H1 (cell line): Measurements from ENCODE around the gene FAM90A1. TPM values are rescaled to one million over a fixed set of nuclear protein-coding genes. Genes with fewer than 3 reads are reported as not detected.
"Not testable (repeated sequence)": the region's sequence is repeated elsewhere in the genome, so short reads cannot be mapped to it uniquely, and the experiment has no call there.

ENCODE experiments used
- CTCF ChIA-PET: fragments of 300-600 bp; sonication (Branson Sonifier 250); formaldehyde crosslinking; loops from one replicate; lab custom pipeline; 2021; ENCODE audit not compliant: partially characterized antibody; lab: Charles Lee
- POLR2A ChIA-PET: fragments of 300-600 bp; sonication (Branson Sonifier 250); formaldehyde crosslinking; loops from one replicate; lab custom pipeline; 2021; ENCODE audit warnings: inconsistent platforms; ENCODE audit not compliant: partially characterized antibody; lab: Charles Lee
- DNase-seq, 2 experiments: peaks; one replicate each; pipeline versions ENCODE4 v3.0.0 to v3.0.0-alpha.2; 2010 to 2022; ENCODE audit warnings: low spot score in 2 of 2, low read depth in 1 of 2, mixed read lengths in 1 of 2
- FAIRE-seq: peaks from 2 replicates; lab custom pipeline; 2011; peaks lifted over from hg19 to GRCh38; lab: Jason Lieb, UNC
- H2AFZ ChIP-seq: 2 replicates; pipeline ENCODE4 v1.8.1; 2012; ENCODE audit warnings: low read length, inconsistent platforms
- H2AK5ac ChIP-seq: 2 replicates; pipeline ENCODE4 v1.6.1; 2013; ENCODE audit warnings: low read depth, low read length
- H2BK120ac ChIP-seq: replicated peaks from 2 replicates; pipeline ENCODE3; 2013; ENCODE audit warnings: low read depth, low read length, inconsistent platforms
- H2BK12ac ChIP-seq: 2 replicates; pipeline ENCODE4 v1.6.1; 2013; ENCODE audit warnings: low read depth, low read length
- H2BK15ac ChIP-seq: 2 replicates; pipeline ENCODE4 v1.6.1; 2013; ENCODE audit warnings: low read length
- H2BK20ac ChIP-seq: 2 replicates; pipeline ENCODE4 v1.6.1; 2013; ENCODE audit warnings: low read length
- H2BK5ac ChIP-seq: 2 replicates; pipeline ENCODE4 v1.6.1; 2013; ENCODE audit warnings: low read depth, low read length
- H3K14ac ChIP-seq: 2 replicates; pipeline ENCODE4 v1.6.1; 2013; ENCODE audit warnings: inconsistent platforms; ENCODE audit not compliant: insufficient read length
- H3K18ac ChIP-seq: 2 replicates; pipeline ENCODE4 v1.6.1; 2013; ENCODE audit warnings: low read length; ENCODE audit errors: extremely low read depth
- H3K23ac ChIP-seq: 2 replicates; pipeline ENCODE4 v1.6.1; 2013; ENCODE audit warnings: inconsistent platforms; ENCODE audit not compliant: insufficient read length
- H3K23me2 ChIP-seq: 2 replicates; pipeline ENCODE4 v1.6.1; 2013; ENCODE audit warnings: low read depth, low read length
- H3K27ac ChIP-seq: 2 replicates; pipeline ENCODE4 v1.6.1; 2011; ENCODE audit warnings: low read depth, low read length, inconsistent platforms
- H3K27me3 ChIP-seq, 4 experiments: replicated peaks in 1 of 4; 1 replicate in 1 of 4; 2 replicates in 3 of 4; pipeline versions ENCODE4 v1.6.1 to v1.8.1; 2011 to 2013; ENCODE audit warnings: low read length in 3 of 4, mild to moderate bottlenecking in 3 of 4, inconsistent platforms in 2 of 4, mixed read lengths in 2 of 4, moderate library complexity in 1 of 4; ENCODE audit not compliant: control insufficient read depth in 3 of 4, insufficient read depth in 3 of 4; ENCODE audit errors: extremely low read depth in 1 of 4
- H3K36me3 ChIP-seq, 4 experiments: 2 replicates each; pipeline versions ENCODE4 v1.6.1 to v1.8.1; 2011 to 2013; ENCODE audit warnings: mild to moderate bottlenecking in 4 of 4, low read length in 3 of 4, moderate library complexity in 2 of 4, control low read depth in 1 of 4, inconsistent platforms in 1 of 4; ENCODE audit not compliant: insufficient read depth in 4 of 4, control insufficient read depth in 2 of 4
- H3K4ac ChIP-seq: replicated peaks from 2 replicates; pipeline ENCODE3; 2013; ENCODE audit warnings: low read length, low read depth, mixed read lengths, inconsistent platforms; ENCODE audit not compliant: insufficient read length
- H3K4me1 ChIP-seq, 4 experiments: replicated peaks in 1 of 4; 1 replicate in 1 of 4; 2 replicates in 3 of 4; pipeline versions ENCODE4 v1.6.1 to v1.8.1; 2011 to 2013; ENCODE audit warnings: low read length in 3 of 4, inconsistent platforms in 2 of 4, mixed read lengths in 1 of 4; ENCODE audit not compliant: insufficient read depth in 4 of 4, control insufficient read depth in 3 of 4
- H3K4me2 ChIP-seq, 2 experiments: 2 replicates each; pipeline versions ENCODE4 v1.6.1 to v1.8.1; 2011 to 2013; ENCODE audit warnings: low read depth in 2 of 2, low read length in 2 of 2, control low read depth in 1 of 2, inconsistent platforms in 1 of 2, mild to moderate bottlenecking in 1 of 2; ENCODE audit not compliant: insufficient read depth in 1 of 2
- H3K4me3 ChIP-seq, 4 experiments: fragments of 200-600, 300-600 bp in 1 of 4; sonication (generic), shearing (Covaris generic), sonication (Bioruptor Twin) in 1 of 4; 2 replicates each; pipeline versions ENCODE4 v1.5.1 to v1.8.1; 2011 to 2016; ENCODE audit warnings: low read length in 4 of 4, low read depth in 3 of 4, control low read depth in 2 of 4, inconsistent platforms in 2 of 4, mild to moderate bottlenecking in 2 of 4, mixed read lengths in 1 of 4, moderate library complexity in 1 of 4; ENCODE audit not compliant: insufficient read depth in 2 of 4; ENCODE audit errors: extremely low read depth in 1 of 4
- H3K56ac ChIP-seq: replicated peaks from 2 replicates; pipeline ENCODE3; 2013; ENCODE audit warnings: low read depth, mild to moderate bottlenecking, mixed read lengths, low read length, inconsistent platforms; ENCODE audit not compliant: insufficient read length
- H3K79me1 ChIP-seq: 2 replicates; pipeline ENCODE4 v1.6.1; 2013; ENCODE audit warnings: low read depth, low read length, control low read depth
- H3K79me2 ChIP-seq, 2 experiments: 2 replicates each; pipeline versions ENCODE4 v1.6.1 to v1.8.1; 2012 to 2013; ENCODE audit warnings: low read length in 2 of 2, mild to moderate bottlenecking in 2 of 2, inconsistent platforms in 1 of 2; ENCODE audit not compliant: insufficient read depth in 2 of 2, control insufficient read depth in 1 of 2
- H3K9ac ChIP-seq, 4 experiments: replicated peaks in 1 of 4; 1 replicate in 1 of 4; 2 replicates in 3 of 4; pipeline versions ENCODE4 v1.6.1 to v1.8.1; 2011 to 2013; ENCODE audit warnings: low read depth in 3 of 4, low read length in 3 of 4, control low read depth in 2 of 4, mild to moderate bottlenecking in 2 of 4, moderate library complexity in 2 of 4, inconsistent platforms in 1 of 4; ENCODE audit errors: extremely low read depth in 1 of 4
- H3K9me3 ChIP-seq, 2 experiments: 2 replicates each; pipeline versions ENCODE4 v1.6.1 to v1.8.1; 2012 to 2013; ENCODE audit warnings: mild to moderate bottlenecking in 2 of 2, moderate library complexity in 2 of 2, control low read depth in 1 of 2, inconsistent platforms in 1 of 2, low read depth in 1 of 2, low read length in 1 of 2, mixed read lengths in 1 of 2; ENCODE audit not compliant: insufficient read depth in 2 of 2
- H4K20me1 ChIP-seq, 2 experiments: replicated peaks in 1 of 2; 2 replicates each; pipeline versions ENCODE3 to v1.8.1; 2011 to 2013; ENCODE audit warnings: inconsistent platforms in 2 of 2, low read length in 2 of 2, mild to moderate bottlenecking in 1 of 2; ENCODE audit not compliant: insufficient read depth in 2 of 2, control insufficient read depth in 1 of 2
- H4K5ac ChIP-seq: 2 replicates; pipeline ENCODE4 v1.6.1; 2013; ENCODE audit warnings: low read length, low read depth, mixed read lengths, inconsistent platforms; ENCODE audit not compliant: insufficient read length
- H4K8ac ChIP-seq: 2 replicates; pipeline ENCODE4 v1.8.0; 2013; ENCODE audit warnings: mild to moderate bottlenecking, moderate library complexity, low read length, inconsistent platforms; ENCODE audit not compliant: insufficient read depth; ENCODE audit errors: extremely low read depth
- H4K91ac ChIP-seq: replicated peaks from 2 replicates; pipeline ENCODE3; 2013; ENCODE audit warnings: low read length, mixed read lengths, inconsistent platforms; ENCODE audit not compliant: insufficient read length
- WGBS, 2 experiments: shearing (Covaris generic) in 1 of 2; methylation state at CpG; one replicate each; pipeline versions ENCODE4 v1.1.6 to v1.1.7; 2013 to 2015; ENCODE audit warnings: low lambda C conversion rate in 2 of 2, mixed read lengths in 2 of 2, inconsistent platforms in 1 of 2, low coverage in 1 of 2, missing lambda C conversion rate in 1 of 2; ENCODE audit not compliant: insufficient replicate concordance in 2 of 2, insufficient coverage in 1 of 2, insufficient read length in 1 of 2; ENCODE audit errors: extremely low coverage in 1 of 2, missing lambda C conversion rate in 1 of 2; 5-methylcytosine and 5-hydroxymethylcytosine counted together
- polyA plus RNA-seq, 7 experiments: library from polyadenylated mRNA; depleted of rRNA in 3 of 7; stranded (reverse) in 5 of 7; unstranded in 2 of 7; fragments of >200 nt in 5 of 7; fragments of 200-250 nt in 2 of 7; gene quantifications; 1 replicate in 5 of 7; 2 replicates in 1 of 7; 4 replicates in 1 of 7; pipeline versions ENCODE4 v1.2.1 to v1.2.3, GENCODE V29; 2011 to 2013; ENCODE audit warnings: missing spikeins in 2 of 7, mixed read lengths in 2 of 7
- total RNA-seq: library from RNA; stranded (reverse); fragmentation: NEBNext Ultra II Directional; extraction: Animal tissue kit (Norgen Biotek cat#: 25700); gene quantifications from 2 replicates; pipeline ENCODE4 v1.2.1, GENCODE V29; 2021

The FAM90A1 gene
- total and polyA plus RNA-seq, 2 of the 8 experiments (the other 6 are each of a cell fraction or from before 2014, with no cell fraction given) = 0.21 TPM; not detected in 1

GRCh38 chr12:8231049-8231448 is 3.6 kb upstream of the FAM90A1 start:
- H4K5ac ChIP-seq, FAIRE-seq, H2BK120ac ChIP-seq, POLR2A ChIA-PET, H3K9me3 ChIP-seq, H4K20me1 ChIP-seq, H3K23ac ChIP-seq, H3K79me1 ChIP-seq, H3K27me3 ChIP-seq, H2BK15ac ChIP-seq, H2BK20ac ChIP-seq, H3K79me2 ChIP-seq, H2AK5ac ChIP-seq, H4K91ac ChIP-seq, H3K14ac ChIP-seq, H3K4ac ChIP-seq, H3K23me2 ChIP-seq, H3K9ac ChIP-seq, H2AFZ ChIP-seq, H3K4me2 ChIP-seq, H3K56ac ChIP-seq, H4K8ac ChIP-seq, H3K4me3 ChIP-seq, H3K27ac ChIP-seq, H3K4me1 ChIP-seq, H3K18ac ChIP-seq, DNase-seq, H2BK12ac ChIP-seq, H2BK5ac ChIP-seq, H3K36me3 ChIP-seq: not testable (repeated sequence)
- 94% methylated on average over 5 of the region's 5 CpGs; no CpG with 5 or more reads in 1 of the 2 experiments for WGBS, 2 experiments
- CTCF ChIA-PET = interaction anchor here (0.6 to 5.0 kb wide), 14 partner anchors 29 to 588 kb away, joined by 3 to 46 read pairs (median 3); no protein-coding TSS in a partner anchor

GRCh38 chr12:8229486-8229885 is 2.1 kb upstream of the FAM90A1 start:
- H3K23me2 ChIP-seq, H3K4ac ChIP-seq, H3K4me2 ChIP-seq, H3K27ac ChIP-seq, H2BK20ac ChIP-seq, H3K79me1 ChIP-seq, POLR2A ChIA-PET, H4K91ac ChIP-seq, H3K23ac ChIP-seq, H4K20me1 ChIP-seq, FAIRE-seq, H3K9me3 ChIP-seq, H3K14ac ChIP-seq, H3K18ac ChIP-seq, H2BK15ac ChIP-seq, H4K5ac ChIP-seq, H2AK5ac ChIP-seq, H3K56ac ChIP-seq, H2AFZ ChIP-seq, H3K4me3 ChIP-seq, H3K4me1 ChIP-seq, H2BK5ac ChIP-seq, H3K36me3 ChIP-seq, DNase-seq, H3K79me2 ChIP-seq, H3K9ac ChIP-seq, H3K27me3 ChIP-seq, H4K8ac ChIP-seq, H2BK12ac ChIP-seq, H2BK120ac ChIP-seq: not testable (repeated sequence)
- WGBS, 2 experiments = 75% methylated on average over 7 of the region's 7 CpGs; no CpG with 5 or more reads in 1 of the 2 experiments
- CTCF ChIA-PET = interaction anchor here (0.7 to 5.0 kb wide), 2 partner anchors 121 to 260 kb away, joined by 3 to 46 read pairs; no protein-coding TSS in a partner anchor
